Islet precursor cell (in vitro differentiated cells): ENCODE results near the gene GPC6.

ENCODE experiments used
- DNase-seq: peaks from one replicate; pipeline ENCODE4 v3.0.0-alpha.2; 2018

The GPC6 gene

DNA sequence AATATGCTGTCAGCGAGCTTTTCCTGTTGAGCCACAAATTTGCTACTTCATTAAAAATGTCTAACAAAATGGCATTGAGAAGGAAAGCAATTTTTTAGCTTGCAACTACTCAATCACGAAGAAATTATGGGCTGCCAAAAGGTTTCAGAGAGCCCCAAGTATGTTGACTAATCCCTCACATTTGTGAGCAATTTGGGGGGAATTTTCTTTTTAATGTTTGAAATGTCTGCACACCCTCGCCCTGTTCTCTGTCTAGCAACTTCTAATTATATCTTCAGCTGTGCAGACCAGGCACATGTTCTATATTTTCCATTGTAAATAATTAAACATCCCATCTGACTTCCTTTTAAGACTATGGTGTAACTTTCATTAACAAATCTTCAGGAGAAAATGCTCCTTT lies 1060.0 kb downstream of the GPC6 start:
- no peak for DNase-seq

DNA sequence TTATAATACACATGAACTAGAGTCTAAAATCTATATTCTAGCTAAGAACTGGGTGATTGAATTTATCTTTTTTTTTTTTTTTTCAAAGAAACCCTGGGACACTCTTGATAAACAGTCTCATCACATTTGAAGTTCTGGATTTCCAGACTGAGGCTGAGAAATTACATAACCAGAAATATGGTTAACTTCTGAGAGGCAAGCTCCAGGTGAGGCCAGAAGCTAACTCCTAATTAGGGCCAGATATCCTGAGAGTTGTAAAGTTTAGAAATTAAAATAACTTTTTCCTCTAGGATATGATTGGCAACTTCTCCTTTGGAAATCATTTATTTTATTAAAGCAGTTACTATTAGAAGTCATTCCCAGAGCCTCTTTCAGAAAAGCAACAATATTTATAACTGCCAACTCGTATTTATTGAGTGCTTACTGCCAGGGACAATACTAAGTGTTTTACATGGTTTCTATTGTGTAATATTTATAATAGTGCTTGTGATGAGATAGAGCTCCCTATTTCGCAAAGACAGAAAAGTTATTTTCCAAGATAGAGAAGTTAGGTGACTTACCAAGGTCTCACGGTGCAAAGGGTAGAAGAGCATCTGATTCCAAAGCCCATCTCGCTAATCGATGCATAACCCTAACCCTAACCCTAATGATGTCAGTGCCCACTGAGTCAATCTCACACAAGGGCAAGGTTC lies 1065.2 kb downstream of the GPC6 start:
- no peak for DNase-seq

DNA sequence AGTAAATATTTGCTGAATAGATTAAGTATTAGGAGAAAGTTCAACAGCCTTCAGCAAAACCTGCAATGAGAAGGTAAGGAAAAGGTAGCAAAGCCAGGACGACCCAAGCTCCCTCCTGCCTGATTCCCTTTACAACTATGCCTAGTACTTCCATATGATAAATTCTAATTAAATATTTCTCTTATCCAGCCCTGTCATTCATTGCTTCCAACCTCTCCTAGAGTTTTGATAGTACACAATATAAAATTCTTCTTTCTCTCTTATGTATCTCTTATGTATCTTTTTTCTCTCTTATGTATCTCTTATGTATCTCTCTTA lies 1065.7 kb downstream of the GPC6 start:
- DNase-seq: no peak

DNA sequence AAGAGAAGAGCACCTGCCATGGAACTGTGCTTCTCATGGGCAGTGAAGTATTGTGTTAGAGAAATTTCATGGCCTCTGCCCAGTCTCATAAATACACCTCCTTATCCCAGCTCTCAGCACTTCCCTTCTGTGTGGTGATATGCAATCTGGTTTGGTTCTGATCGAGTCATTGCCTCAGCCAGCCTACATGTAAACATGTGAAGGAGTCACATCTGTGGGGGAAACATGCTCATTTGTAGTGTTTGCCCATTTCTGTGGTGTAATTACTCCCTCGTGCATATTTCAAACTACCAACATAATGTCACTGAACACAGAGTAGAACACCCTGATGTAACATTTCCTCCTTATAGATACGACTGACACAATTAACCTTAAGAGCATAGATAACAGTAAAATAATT lies 1069.9 kb downstream of the GPC6 start:
- no peak for DNase-seq

DNA sequence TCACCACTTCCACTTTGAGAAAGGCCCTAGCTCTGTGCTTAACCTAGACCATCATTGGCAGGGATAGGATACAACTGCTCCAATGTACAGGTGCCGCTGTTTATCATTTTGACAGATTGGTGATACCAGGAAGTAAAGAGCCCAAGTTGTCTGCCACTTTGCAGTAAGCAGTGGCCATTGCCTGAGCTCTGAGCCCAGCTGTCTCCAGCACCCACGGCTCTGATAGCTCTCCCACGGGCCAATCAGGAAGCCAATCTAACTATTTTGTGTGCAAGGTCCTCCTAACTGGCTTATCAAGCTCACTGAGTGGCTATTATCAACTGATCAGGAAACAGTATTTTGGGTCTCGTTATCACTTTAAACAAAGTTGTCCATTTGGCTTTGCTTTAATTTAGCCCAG lies 1071.7 kb downstream of the GPC6 start:
- DNase-seq: no peak

DNA sequence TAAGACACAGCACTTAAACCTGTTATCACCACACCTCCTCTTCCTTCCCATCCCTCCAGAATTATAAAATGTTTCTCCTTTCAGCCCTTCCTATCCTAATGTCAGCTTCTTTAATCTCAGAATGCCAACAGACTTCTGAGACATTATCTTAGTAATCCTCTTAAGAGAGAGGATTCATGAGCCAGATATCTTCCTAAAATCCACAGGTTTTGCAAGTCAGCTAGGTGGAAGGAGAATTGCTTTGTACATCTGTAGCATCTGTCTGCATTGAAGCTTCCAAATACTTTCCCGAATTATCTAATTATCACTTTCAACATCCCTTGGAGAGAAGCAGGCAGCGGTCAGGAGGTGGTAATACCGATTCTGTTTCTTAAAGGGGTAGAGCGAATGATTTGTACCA lies 1073.8 kb downstream of the GPC6 start:
- no peak for DNase-seq

DNA sequence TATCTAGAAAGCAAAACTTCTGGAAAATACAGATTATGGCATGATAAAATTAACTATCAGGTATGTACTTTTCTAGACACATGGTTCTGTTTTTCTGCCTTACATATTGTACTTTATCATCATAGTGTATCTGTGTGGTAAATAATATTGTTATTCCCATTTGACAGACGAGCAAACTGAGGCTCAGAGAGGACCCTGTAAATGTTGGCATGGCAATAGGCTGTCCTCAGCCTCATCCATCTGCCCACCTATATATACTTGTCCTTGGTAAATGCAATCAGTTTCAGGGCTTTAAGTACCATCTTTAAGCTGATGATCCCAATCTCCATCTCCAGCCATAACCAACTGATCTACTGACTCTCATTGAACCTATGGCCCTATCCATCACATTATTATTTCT lies 1074.9 kb downstream of the GPC6 start:
- no peak for DNase-seq

DNA sequence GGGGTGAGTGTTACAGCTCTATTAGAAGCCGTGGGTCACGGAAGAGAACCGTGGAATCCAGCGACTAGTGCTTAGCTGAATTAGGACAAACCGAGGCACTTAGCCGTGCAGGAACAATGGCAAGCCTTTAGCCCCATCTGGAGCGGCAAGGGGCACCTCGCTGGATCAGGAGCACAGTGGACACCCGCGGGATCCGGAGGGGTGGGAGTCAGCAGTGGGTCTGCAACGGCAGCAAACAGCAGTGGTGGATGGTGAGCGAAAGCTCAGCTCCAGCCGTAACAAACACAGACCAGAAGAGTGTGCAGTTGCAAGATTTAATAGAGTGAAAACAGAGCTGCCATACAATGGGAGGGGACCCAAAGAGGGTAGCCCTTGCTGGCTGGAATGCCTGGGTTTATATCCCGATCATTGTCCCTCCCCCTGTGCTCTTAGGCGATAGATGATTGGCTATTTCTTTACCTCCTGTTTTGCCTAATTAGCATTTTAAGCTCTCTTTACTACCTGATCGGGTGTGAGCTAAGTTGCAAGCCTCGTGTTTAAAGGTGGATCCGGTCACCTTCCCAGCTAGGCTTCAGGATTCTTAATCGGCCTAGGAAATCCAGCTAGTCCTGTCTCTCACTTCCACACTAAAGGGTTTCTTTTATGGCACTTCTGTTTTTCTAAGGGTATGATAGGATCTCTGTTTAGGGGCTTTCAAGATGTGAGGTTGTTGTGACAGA lies 1076.4 kb downstream of the GPC6 start:
- DNase-seq: peak; percentile 63

DNA sequence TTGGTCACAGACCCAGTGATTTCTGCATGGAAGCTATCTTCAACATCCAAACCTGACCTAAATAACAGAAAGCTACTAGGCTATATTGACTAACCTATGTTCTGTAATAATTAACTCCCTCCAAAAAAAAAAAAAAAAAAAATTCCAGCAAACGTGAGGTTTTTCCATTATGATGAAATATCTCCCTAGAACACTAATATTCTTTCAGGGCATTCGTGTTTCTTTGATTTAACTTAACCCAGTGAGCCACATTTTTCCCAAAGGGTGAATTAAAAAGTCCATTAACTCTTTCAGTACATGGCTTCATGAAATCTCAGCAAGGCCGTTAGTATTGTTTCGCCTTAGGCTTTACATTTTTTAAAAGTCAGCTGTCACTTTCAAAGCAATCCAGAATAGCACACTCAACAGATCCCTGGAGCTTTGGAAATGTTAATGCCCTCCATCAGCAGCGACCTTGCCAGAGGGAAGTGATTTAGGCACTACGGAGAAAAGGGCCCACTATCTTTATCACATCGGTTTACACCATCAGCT lies 1077.1 kb downstream of the GPC6 start:
- DNase-seq: peak; percentile 77

DNA sequence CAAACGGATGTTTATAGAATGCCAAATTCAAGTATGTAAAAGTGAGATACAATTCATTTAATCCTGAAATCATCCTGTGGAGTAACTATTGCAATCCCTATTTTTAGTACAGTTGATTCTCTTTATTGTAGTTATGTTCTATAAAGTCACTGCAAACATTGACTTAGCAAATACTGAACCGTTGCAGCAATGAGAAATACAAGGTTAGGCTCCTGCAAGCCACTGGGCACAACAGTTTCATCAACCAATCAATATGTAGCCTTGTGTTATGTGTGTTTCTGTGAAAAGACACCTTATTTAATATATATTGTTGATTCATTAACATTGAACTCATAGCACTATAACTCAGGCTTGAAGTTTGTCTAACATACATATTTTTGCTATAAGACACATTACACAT lies 1078.4 kb downstream of the GPC6 start:
- DNase-seq: no peak

DNA sequence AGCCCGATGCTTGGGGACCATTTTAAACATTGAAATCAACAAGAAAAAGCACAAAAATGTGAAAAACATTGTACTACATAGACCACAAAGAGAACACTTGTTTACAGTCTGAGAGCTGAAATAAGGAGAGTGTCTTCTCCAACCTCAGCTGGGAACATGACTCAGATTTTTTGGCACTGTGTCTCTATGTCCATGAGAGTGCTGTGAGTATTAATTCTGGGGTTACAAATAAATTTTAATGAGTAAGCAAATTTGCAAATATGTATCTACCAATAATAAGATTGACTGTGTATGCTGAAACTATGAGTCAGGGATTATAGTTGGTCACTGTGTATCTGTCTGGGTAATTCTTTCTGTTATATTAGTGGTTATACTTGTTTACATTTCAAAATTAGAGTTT lies 1078.9 kb downstream of the GPC6 start:
- no peak for DNase-seq

DNA sequence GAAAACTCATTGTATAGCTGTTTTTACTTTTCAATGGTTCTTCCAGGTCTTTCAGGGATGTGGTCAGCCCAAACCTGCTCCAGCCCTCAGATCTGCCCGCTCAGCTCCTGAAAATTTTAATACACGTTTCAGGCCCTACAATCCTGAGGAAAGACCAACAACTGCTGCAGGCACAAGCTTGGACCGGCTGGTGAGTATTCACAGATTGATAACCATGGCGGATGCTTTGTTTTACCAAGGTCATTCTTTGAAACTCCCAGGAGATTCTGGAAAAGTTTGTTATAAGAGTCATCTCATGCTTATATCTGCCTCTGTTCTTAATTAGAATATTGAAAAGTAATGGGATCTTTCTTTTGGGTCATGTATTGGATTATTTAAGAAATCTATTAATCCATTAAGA lies 1079.3 kb downstream of the GPC6 start:
- DNase-seq: no peak

DNA sequence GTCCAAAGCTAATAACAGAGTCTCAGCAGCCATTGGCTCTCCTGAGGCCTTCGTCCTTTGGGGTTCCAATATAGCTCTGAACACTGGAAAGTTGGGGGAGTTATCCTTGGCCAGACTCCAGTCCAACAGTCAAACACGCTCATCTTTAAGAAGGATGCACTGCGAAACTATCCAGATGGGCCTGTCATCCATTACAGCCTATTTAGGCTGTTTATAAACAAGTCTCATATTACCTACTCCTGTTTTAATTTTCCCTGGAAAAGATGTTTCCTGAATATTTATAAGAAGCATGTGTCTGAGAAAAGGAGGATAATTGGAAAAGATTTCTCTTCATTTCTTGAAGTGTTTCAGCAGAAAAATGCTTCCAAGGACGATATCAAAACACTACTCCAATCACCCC lies 1082.2 kb downstream of the GPC6 start:
- no peak for DNase-seq

DNA sequence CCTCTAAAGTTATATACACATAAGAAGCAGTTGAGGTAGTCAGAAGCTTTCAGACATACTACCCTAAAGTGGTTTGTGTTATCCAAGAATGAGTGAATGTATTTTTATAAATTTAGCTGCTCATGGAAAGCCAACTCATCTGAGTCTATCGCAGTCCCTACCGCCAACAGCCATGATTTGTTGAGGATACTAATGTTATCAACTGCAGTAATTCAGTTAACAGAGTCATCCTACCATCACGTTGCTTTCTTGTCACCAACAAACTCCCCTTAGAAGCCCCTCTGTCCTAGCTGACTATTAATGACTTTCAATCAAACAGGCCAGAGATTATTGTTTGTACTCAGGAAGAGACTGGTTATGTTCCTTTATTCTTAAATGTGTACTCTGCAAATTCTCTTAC lies 1083.0 kb downstream of the GPC6 start:
- DNase-seq: no peak

DNA sequence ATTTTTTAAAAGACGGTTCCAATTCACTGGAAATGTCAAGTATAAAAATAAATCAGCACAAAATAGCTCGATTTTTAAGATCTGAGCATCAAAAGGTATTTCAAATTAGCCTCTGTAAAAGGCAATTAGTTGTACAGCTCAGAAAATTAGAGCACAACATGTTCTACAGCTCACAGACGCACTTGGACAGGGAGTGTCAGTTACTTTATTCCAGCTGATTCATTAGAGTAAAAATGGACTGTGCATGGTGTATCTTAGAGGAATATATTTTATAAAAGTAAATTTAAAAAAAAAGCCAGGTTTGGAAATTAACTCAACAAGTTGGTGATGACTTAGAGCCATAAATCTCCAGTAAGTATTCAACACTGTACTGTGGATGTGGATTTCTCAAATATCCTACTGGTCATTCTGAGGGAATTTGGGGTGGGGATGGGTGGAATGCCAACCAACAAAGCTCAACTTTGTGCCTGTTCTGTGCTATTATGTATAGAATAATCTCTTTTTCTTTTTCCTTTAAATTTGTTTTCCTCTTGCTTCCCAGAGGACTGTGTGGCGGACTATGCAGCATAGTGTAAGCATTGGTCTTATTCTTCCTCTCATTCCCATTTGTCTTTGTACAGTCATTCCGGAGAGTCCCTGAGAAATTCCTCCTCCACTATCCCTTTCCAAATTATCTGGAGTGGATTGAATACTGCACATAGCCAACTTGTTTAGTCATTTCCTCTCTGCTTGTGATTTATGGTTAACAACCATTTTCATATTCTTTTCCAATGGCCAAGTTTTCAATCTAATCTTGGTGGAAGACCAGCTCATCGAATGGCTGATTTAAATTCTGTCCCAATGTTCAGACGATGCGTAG lies 1083.6 kb downstream of the GPC6 start:
- DNase-seq: no peak

DNA sequence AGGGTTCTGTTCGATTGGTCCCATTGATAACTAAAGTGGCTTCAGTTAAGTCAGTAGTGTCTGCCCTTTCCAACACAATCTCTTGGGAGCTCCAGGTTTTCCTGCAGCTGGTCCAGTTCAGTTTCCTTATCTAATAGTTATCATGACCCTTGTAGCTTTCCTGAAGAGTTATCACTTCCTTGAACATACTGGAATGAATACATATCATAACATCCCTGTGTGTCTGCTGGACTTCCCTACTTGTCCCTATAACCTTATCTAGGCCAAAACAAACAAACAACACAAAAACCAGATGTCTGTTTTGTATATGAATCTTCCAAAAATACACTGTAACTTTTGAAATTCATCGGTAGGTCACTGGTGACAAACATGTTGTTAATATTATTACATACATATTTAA lies 1085.3 kb downstream of the GPC6 start:
- DNase-seq: no peak

DNA sequence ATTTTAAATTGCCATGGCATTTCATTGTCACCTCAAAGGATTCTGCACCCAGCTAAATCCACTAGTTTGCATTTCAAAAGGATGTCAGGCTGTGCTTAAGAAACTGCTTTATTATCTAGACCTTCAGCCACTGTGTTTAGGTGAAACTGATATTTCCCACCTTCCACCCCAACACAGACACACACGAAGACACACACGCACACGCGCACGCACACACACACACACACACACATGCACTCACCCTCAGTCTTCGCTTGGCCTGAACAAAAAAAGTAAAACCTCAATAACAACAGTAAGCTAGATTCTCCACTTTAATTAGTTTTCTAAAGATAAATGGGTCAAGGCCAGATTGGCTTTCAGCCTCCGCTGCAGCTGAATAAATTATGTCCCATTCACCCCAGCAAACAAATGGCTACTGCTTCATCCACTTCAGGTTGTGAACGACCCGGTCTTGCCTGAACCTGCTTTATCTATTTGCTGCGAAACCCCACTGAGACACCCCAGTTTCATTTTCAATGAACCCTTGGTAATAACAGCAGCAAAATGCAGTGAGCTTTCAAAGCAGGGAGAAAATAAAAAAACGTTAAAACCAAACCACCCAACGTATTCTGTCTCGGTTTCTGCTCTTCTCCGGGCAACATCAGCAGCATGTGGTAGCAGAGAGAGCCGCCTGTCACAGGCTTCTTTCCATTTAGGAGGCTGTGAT lies 1086.1 kb downstream of the GPC6 start:
- DNase-seq: no peak

DNA sequence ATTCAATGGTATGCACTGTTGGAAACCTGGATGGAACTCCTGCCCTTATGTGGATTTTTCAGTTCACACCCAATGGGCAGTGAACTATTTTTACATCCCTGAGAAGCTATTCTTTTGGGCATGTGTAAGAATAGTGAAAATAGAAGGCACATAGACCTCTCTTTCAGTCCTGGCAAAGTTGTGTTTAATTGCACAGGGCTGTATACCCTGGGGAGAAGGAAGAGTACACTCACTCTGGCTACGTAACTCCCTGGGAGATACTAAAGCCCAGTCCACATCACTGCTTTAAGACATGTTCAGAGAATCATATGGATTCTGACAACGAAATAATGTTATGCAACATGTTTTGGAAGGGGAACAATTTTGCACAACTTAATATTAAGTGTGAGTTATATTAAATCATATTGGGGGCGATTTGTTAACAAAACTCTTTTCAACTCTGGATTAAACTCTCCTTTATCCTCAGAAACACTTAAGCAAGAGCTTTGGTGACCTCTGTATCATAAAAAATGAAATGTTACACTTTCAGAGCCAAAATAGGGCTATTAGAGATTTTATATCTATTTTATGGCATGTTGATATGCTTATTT lies 1086.8 kb downstream of the GPC6 start:
- no peak for DNase-seq

DNA sequence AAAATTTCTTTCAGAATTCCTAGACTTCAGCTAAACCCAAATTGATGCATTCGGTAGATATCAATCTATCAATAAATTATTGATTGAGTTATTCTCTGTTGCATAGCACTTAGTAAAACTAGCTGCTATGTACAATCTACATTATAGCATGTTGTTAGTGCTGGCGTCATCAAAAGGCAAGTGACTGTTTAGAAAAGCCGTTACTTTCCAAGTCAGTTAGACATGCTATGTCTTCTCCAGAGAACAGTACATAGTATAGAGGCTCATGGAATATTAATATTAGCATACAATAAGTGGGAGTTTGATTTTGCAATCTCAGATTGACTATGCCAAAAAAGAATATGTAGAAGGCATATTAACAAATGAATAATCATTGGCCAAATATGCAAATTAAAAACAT lies 1087.3 kb downstream of the GPC6 start:
- DNase-seq: no peak

DNA sequence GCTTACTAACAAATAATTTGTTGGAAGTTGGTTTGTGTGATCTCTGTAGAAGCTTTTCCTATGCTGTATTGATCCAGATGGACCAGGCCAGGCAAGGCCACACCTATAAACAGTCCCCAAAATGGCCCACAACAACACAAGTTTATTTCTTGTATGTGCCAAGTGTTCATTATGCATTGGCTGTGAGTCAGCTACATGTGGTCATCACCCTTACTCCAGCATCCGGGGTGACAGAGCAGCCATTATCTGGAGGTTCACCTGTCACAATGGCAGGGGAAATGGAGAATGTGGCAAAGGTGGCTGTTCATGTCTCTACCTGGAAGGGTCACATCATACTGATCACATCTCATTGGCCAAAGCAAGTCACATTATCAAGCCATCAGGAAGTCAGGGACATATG lies 1088.6 kb downstream of the GPC6 start:
- DNase-seq: no peak

DNA sequence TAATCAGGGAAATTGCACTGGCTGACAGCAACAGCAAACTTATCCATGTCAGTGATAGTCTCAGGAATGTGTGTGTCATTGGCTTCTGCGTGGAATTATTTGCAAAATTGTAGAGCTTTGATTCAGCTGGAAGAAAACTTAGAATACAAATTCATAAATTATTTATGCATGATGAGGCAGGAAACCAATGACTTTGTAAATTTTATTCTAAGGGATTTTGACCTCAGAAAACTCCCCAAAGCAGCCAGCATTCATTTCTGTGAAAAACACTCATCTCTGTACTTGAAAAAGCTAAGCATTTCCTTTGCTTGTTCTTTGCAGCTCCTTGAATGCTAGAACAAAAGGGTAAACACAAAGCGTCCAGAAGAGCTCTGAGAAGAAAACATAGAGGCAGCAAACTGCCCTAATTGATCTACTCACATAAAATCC lies 1090.5 kb downstream of the GPC6 start:
- no peak for DNase-seq

DNA sequence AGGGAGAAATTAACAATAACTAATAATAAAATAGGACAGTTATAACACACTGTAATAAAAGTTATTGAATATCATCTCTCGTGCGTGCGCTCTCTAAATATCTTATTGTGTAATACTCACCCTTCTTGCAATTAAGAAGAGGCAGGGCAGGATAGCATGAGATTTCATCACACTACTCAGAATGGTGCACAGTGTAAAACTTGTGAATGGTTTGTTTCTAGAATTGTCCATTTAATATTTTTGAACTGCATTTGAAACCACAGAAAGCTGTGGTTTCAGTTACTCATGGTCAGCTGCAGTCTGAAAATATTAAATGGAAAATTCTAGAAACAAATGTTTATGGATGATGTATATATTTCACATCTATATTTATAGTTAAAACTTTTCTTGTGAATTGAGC lies 1091.8 kb downstream of the GPC6 start:
- no peak for DNase-seq

DNA sequence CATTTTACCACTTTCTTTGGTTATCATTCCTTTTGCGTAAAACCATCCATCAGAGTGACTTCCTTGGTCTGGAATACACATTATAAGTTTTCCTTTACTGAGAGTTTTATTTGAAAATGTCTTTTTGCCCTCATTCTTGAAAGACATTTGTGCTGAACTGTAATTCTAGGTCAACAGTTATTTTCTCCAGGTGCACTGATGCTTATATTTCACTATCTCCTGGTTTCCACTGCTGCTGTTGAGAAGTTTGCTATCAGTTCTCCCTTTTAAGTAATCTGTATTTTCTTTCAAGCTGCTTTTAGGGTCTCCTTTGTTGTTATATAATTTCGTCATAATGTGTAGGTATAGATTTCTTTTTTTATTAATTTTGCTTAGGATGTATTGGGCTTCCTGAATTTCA lies 1092.9 kb downstream of the GPC6 start:
- DNase-seq: no peak
